Spleen (tissue), 7 donors: ENCODE measurements around the gene GKN2.

ENCODE experiments used
- POLR2A ChIP-seq, 3 donors: fragments of 450-650 bp; IDR thresholded peaks; one replicate each; pipeline ENCODE4 v1.5.1; 2017; ENCODE audit warnings: antibody characterized with exemption in 3 of 3, mild to moderate bottlenecking in 1 of 3
- TF ChIP-seq, protein P1 (sequence below), 11 experiments: fragments of 200-600 bp in 7 of 11; fragments of 450-650 bp in 4 of 11; sonication (generic) in 4 of 11; IDR thresholded peaks in 8 of 11; conservative IDR thresholded peaks in 3 of 11; 1 replicate in 7 of 11; 2 replicates in 4 of 11; pipeline versions ENCODE4 v1.4.0 to v1.8.0; 2016 to 2021; ENCODE audit warnings: antibody characterized with exemption in 11 of 11, inconsistent platforms in 4 of 11, mild to moderate bottlenecking in 1 of 11
- donor health status: DM: no; HTN: no; CAD: no; lungs with moderate emphysema.
- donor health status: DM: no; HTN: no; CAD: no.
- donor health status: DM: no; HTN: no; CAD: no.

DNA sequence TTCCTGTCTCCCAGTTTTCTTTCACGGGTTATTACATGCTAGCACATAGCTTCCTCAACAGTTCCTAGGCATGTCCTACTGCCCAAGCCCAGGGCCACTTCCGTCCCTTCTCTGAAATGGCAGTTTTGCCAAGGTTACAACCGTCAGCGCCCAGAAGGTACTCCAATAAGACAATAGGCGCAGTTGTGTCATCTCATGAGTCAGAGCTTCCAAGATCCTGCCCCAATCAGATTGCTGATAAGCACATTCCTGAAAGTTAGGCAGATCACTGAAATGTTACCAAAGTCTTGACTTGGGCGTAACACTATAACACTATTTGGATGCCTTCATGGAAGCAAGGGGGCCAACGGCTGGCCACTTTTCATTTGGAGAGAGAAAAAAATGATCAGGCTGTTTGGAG, 34.2 kb downstream of the GKN2 start:
- TF ChIP-seq, protein P1, sequence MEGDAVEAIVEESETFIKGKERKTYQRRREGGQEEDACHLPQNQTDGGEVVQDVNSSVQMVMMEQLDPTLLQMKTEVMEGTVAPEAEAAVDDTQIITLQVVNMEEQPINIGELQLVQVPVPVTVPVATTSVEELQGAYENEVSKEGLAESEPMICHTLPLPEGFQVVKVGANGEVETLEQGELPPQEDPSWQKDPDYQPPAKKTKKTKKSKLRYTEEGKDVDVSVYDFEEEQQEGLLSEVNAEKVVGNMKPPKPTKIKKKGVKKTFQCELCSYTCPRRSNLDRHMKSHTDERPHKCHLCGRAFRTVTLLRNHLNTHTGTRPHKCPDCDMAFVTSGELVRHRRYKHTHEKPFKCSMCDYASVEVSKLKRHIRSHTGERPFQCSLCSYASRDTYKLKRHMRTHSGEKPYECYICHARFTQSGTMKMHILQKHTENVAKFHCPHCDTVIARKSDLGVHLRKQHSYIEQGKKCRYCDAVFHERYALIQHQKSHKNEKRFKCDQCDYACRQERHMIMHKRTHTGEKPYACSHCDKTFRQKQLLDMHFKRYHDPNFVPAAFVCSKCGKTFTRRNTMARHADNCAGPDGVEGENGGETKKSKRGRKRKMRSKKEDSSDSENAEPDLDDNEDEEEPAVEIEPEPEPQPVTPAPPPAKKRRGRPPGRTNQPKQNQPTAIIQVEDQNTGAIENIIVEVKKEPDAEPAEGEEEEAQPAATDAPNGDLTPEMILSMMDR (IDR thresholded peaks at IDR 0.05 in 8 of 11, conservative IDR thresholded peaks at IDR 0.05 in 3 of 11): no peak
- TF ChIP-seq POLR2A (IDR thresholded peaks at IDR 0.05): no peak
